ENCODE data around the gene TMEM250. TPM values are rescaled to one million over a fixed set of nuclear protein-coding genes. Genes with fewer than 3 reads are reported as not detected.
A peak's percentile ranks its signal among the peaks of the same experiment; 100 is the strongest.

TMEM250 gene
- total and polyA plus RNA-seq, 12 donors: 9.7 to 26.4 (median 15.4) TPM

- Histone ChIP-seq H3K9me3 (no peaks in the 10 kb centered on the region), H3K27me3 (no peaks in the 10 kb centered on the region), H3K4me3 (peak overlapping the region in 1 of 10 donors; percentile 9), H3K27ac (peak overlapping the region in 1 of 10 donors; percentile 42), H3K36me3 (peaks cover 0 to 18% (median 0%) of the 10 kb centered on the region in 9 donors), H3K4me1 (peaks cover 10 to 39% (median 25%) of the 10 kb centered on the region in 9 donors)
- ATAC-seq (no peak), DNase-seq (no peak)
- no peak for TF ChIP-seq CTCF (IDR thresholded peaks at IDR 0.05)
- 83 to 88% methylated on average over 26 of the region's 26 CpGs for WGBS, 2 donors
- intact Hi-C loops (cut with DNase I): no loop called here
Measured at GRCh38 chr9:136075881-136076678, 42.6 kb downstream of the TMEM250 start.

GRCh38 chr9:136075134-136075841, 43.4 kb downstream of the TMEM250 start:
- H3K4me1 ChIP-seq: peaks cover 10 to 32% (median 19%) of the 10 kb centered on the region in 9 donors
- TF ChIP-seq CTCF (IDR thresholded peaks at IDR 0.05): no peak
- ATAC-seq (no peak), DNase-seq (no peak)
- no peaks in the 10 kb centered on the region for H3K9me3 ChIP-seq
- H3K36me3 ChIP-seq: peaks cover 0 to 18% (median 0%) of the 10 kb centered on the region in 9 donors
- no peak overlapping the region for H3K27ac ChIP-seq
- no peaks in the 10 kb centered on the region for H3K27me3 ChIP-seq
- WGBS, 2 donors: 85 to 89% methylated on average over 35 of the region's 35 CpGs
- H3K4me3 ChIP-seq: peak overlapping the region in 1 of 10 donors; percentile 9
- intact Hi-C loops (cut with DNase I): no loop called here

DNA sequence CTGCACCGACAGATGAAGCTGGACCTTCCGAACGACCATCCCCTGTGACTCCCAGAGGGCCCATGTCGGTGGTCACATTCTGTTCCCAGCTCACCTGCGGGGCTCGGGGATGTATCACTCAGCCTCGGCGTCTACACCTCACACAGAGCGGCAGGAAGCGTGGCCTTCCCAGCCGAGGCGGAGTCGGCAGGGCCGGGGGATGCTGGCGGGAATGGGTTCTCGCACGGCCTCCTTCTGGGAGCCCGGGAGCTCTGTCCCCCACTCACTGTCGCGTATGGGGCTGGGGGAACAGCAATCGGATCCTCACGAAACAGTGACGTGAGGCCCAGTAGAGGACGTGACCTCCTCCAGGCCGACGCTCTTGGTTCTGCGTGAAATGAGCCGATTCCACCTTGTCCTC, 44.0 kb downstream of the TMEM250 start:
- Histone ChIP-seq H3K4me1 (peaks cover 6 to 27% (median 13%) of the 10 kb centered on the region in 9 donors), H3K4me3 (no peak overlapping the region), H3K9me3 (no peaks in the 10 kb centered on the region), H3K36me3 (peaks cover 0 to 18% (median 0%) of the 10 kb centered on the region in 9 donors), H3K27ac (no peak overlapping the region), H3K27me3 (no peaks in the 10 kb centered on the region)
- TF ChIP-seq CTCF (IDR thresholded peaks at IDR 0.05): no peak
- 87 to 92% methylated on average over 28 of the region's 28 CpGs for WGBS, 2 donors
- DNase-seq (peak in 1 of 2 donors; percentile 9), ATAC-seq (no peak)
- intact Hi-C loops (cut with DNase I): no loop called here

Other genes starting within 250 kb of the TMEM250 start
- gene CAMSAP1, start 211.3 kb downstream of the TMEM250 start, total RNA-seq: 10 to 100 TPM; 15.6 to 25.0 (median 20.6) TPM
- 10 to 100 TPM in 1 of 2 donors, 1 to 10 TPM in 1; 6.7 to 10.5 TPM for gene CAMSAP1, start 211.3 kb downstream of the TMEM250 start, polyA plus RNA-seq
- 100 to 1,000 TPM in 2 of 10 donors, 10 to 100 TPM in 8; 73.8 to 138 (median 85.4) TPM for gene UBAC1, start 157.5 kb downstream of the TMEM250 start, total RNA-seq
- 100 to 1,000 TPM in 1 of 2 donors, 10 to 100 TPM in 1; 83.8 to 172 TPM for gene UBAC1, start 157.5 kb downstream of the TMEM250 start, polyA plus RNA-seq
- gene NACC2, start 23.6 kb downstream of the TMEM250 start, total RNA-seq: 10 to 100 TPM; 32.0 to 55.1 (median 41.1) TPM
- gene NACC2, start 23.6 kb downstream of the TMEM250 start, polyA plus RNA-seq: 10 to 100 TPM; 15.6 to 16.5 TPM
- not detected for gene LHX3, start 86.3 kb upstream of the TMEM250 start, total RNA-seq
- not detected for gene LHX3, start 86.3 kb upstream of the TMEM250 start, polyA plus RNA-seq
- gene QSOX2, start 126.9 kb upstream of the TMEM250 start, total RNA-seq: 1 to 10 TPM; 4.6 to 9.1 (median 7.7) TPM
- gene QSOX2, start 126.9 kb upstream of the TMEM250 start, polyA plus RNA-seq: 1 to 10 TPM; 5.6 to 8.6 TPM
- gene CCDC187, start 185.2 kb upstream of the TMEM250 start, total RNA-seq: under 1 TPM in 3 of 10 donors, not detected in 7; 0.02 to 0.04 (median 0.03) TPM
- under 1 TPM in 1 of 2 donors, not detected in 1; 0.07 TPM for gene CCDC187, start 185.2 kb upstream of the TMEM250 start, polyA plus RNA-seq
- gene GPSM1, start 208.7 kb upstream of the TMEM250 start, total RNA-seq: 10 to 100 TPM; 19.4 to 50.2 (median 24.8) TPM
- 10 to 100 TPM; 26.2 to 87.8 TPM for gene GPSM1, start 208.7 kb upstream of the TMEM250 start, polyA plus RNA-seq
- gene DNLZ, start 244.9 kb upstream of the TMEM250 start, total RNA-seq: 10 to 100 TPM; 23.3 to 39.5 (median 30.7) TPM
- 10 to 100 TPM; 37.0 to 49.2 TPM for gene DNLZ, start 244.9 kb upstream of the TMEM250 start, polyA plus RNA-seq